SIG-M5 treated with dmso at 0.1 percent for 504 hours (cell line): ENCODE measurements around the gene EPHB1.

Source experiments
- DNase-seq: peaks from one replicate; lab custom pipeline; 2025; ENCODE audit not compliant: unreplicated experiment; lab: John Stamatoyannopoulos, UW

EPHB1 gene

DNA sequence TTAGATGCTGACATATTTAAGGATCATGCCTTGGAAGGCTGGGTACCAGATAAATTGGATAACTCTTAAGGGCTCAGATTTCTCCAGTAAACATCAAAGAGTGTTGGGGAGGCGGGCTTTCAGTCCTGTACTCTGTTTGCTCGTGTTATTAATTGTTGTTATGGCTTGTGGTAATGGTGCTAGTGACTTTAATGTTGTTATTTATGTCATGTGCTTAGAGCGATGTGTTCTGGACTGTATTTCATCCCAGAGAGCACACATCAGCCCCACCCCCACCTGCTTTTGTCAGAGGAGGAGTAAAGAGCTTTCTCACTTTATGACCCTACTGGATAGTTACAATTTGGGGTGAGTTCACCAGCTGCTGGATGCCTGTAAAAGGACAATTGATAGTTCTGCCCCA is 386.3 kb downstream of the EPHB1 start:
- no peak for DNase-seq

GRCh38 chr3:135182364-135182998 is 387.4 kb downstream of the EPHB1 start:
- no peak for DNase-seq

- no peak for DNase-seq
Measured at GRCh38 chr3:135190658-135191057, 395.6 kb downstream of the EPHB1 start.

GRCh38 chr3:135191708-135192107 is 396.6 kb downstream of the EPHB1 start:
- no peak for DNase-seq

GRCh38 chr3:135192929-135193328 is 397.9 kb downstream of the EPHB1 start:
- DNase-seq = no peak

GRCh38 chr3:135197246-135197645 is 402.2 kb downstream of the EPHB1 start:
- DNase-seq = no peak

GRCh38 chr3:135197856-135198255 is 402.8 kb downstream of the EPHB1 start:
- DNase-seq = no peak

GRCh38 chr3:135199137-135199536 is 404.1 kb downstream of the EPHB1 start:
- DNase-seq = no peak

DNA sequence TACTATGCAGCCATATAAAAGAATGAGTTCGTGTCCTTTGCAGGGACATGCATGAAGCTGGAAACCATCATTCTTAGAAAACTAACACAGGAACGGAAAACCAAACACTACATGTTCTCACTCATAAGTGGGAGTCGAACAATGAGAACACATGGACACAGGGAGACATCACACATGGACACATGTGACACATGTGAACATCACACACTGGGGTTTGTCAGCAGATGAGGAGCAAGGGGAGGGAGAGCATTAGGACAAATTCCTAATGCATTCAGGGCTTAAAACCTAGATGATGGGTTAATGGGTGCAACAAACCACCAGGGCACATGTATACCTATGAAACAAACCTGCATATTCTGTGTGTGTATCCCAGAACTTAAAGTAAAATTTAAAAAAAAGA is 408.0 kb downstream of the EPHB1 start:
- DNase-seq = no peak

GRCh38 chr3:135213213-135213612 is 418.2 kb downstream of the EPHB1 start:
- no peak for DNase-seq

- no peak for DNase-seq
Measured at GRCh38 chr3:135213822-135214221, 418.8 kb downstream of the EPHB1 start.

DNA sequence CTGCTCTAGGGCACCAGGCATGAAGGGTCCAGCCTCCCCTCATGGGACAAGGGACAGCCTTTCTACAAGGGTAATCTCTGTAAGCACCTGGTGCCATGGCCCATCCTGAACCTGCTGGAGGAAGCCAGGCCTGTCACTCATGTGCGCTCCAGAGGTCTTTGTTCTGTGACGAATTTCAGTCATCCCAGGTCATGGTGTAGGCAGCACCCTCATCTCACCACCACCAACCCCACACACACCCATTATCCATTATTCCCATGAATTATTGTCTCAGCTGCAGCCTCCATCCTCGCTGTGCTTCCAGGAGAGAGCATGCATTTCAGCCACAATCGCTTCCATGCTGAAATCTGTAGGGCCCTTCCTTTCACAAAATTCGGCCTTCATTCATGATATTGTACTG is 419.3 kb downstream of the EPHB1 start:
- no peak for DNase-seq

DNA sequence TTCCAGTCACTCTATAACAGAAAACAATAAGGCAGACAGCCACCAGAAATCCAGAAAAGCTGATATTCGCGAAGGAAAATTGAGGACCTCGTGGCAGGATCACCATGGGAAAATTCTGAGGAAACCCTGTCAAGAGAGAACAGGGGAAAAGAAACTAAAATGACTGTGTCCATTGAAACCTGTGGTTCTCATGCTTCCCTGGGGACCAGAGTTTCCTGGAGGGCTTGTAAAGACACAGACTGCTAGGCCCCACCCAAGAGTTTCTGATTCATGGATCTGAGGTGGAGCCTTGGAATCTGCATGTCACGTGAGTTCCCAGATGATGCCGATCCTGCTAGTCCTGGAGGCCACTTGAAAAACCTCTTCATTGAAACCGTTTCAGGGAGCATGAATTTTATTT is 420.5 kb downstream of the EPHB1 start:
- no peak for DNase-seq

- no peak for DNase-seq
Measured at GRCh38 chr3:135216659-135217058, 421.6 kb downstream of the EPHB1 start.

GRCh38 chr3:135217730-135218129 is 422.7 kb downstream of the EPHB1 start:
- no peak for DNase-seq

- no peak for DNase-seq
Measured at GRCh38 chr3:135218304-135218703, 423.2 kb downstream of the EPHB1 start.

DNA sequence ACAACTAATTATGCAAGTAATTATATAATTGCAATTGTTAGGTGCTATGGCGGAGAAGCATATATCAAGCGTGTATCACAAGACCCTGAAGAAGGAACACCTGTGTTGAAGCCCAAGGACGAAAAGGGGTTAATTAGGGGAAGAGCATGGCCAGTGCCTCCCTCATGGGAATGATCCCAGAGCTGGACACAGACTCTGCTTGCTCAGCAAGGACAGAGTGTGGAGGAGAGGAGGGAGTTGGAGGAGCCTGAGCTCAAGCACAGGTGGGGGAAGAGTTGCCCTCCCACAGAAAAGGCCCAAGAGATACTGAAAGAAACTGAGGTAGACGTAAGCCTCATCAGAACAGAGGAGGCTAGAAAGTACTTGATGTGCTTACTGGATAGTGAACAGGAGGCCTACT is 423.7 kb downstream of the EPHB1 start:
- DNase-seq = no peak

DNA sequence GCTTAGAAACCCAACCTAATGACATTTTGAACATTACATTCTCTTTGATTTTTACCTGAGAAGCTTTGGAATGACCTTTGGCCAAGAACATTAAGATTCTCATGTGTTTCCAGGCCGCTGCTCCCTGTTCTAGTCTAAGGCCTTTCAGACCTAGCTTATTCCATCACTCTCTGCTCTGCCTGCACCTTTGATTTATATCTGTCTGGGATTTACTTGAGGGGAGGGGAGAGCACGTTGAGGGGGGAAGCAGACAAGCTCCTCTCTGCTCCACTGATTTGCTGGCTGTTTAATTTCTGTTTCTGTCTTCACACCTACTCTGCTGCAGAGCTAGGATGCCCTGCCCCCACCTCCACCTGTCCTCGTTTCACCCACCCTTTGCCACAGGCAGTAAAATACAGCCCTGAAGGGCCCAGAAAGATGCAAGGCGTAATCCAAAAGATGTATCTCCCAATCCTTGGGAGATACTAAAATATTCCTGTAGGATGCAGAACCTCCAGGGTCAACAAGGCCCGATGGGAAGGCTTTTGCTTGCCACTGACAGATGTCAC is 429.8 kb downstream of the EPHB1 start:
- no peak for DNase-seq

- DNase-seq = no peak
Measured at GRCh38 chr3:135226057-135226456, 431.0 kb downstream of the EPHB1 start.

- no peak for DNase-seq
Measured at GRCh38 chr3:135228201-135228600, 433.1 kb downstream of the EPHB1 start.

DNA sequence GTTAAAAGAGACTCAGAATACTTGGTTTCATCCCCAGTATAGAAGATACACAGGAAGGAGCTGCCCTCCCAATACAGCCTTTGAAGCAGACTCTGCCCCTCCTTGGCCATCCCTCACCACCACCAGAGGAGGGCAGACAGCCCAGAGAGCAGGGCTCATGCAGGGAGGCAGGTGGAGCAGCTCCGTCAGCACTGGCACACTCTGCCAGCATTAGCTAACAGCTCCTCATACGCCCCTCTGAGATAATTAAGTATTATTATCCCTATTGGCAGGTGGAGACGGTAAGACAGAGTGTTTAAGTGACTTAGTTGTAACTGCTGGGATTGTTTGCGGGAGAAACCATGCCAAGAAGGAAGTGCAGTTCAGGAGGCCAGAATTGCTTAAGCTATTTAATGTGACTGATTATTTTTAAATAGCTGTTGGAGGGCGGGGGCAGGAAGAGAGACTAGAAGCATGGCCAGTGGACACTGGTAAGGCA is 434.0 kb downstream of the EPHB1 start:
- DNase-seq = no peak

- no peak for DNase-seq
Measured at GRCh38 chr3:135231737-135232136, 436.7 kb downstream of the EPHB1 start.

DNA sequence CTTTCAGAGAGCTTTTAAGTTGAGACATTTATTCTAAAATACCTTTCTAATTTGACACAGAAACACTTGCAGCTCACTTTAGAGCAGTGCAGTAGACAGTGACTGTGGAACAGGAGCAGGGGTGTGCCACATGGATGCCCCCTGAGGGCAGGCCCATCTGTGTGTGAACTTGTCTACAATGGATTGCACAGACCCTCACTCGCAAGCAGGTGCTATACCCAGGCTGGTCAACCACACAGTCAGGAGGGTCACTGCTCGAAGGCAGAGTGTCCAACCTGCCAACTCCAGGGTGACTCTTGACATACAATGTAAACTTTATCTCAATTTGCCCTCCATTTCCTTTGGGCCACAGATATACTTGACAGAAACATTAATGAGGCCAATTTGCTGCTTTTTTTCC is 437.2 kb downstream of the EPHB1 start:
- no peak for DNase-seq
